Fibroblast of lung (primary cell): ENCODE results near the gene CELSR3. TPM values are rescaled to one million over a fixed set of nuclear protein-coding genes. Genes with fewer than 3 reads are reported as not detected.

ENCODE experiments used
- DNase-seq, 2 donors: peaks; one replicate each; pipeline versions ENCODE4 v3.0.0 to v3.0.0-alpha.2; 2010; ENCODE audit warnings: low read depth in 2 of 2
- H2AFZ ChIP-seq: 2 replicates; pipeline ENCODE4 v1.5.1; 2012; ENCODE audit warnings: low read length, control low read depth, inconsistent platforms
- H3K27ac ChIP-seq: 2 replicates; pipeline ENCODE4 v1.5.1; 2011; ENCODE audit warnings: low read length, control low read depth; ENCODE audit not compliant: insufficient read depth
- H3K27me3 ChIP-seq: 2 replicates; pipeline ENCODE4 v1.5.1; 2011; ENCODE audit warnings: mild to moderate bottlenecking, low read length; ENCODE audit not compliant: control insufficient read depth, insufficient read depth
- H3K36me3 ChIP-seq: 2 replicates; pipeline ENCODE4 v1.5.1; 2011; ENCODE audit warnings: low read length; ENCODE audit not compliant: control insufficient read depth, insufficient read depth
- H3K4me1 ChIP-seq: 2 replicates; pipeline ENCODE4 v1.5.1; 2011; ENCODE audit warnings: low read length; ENCODE audit not compliant: control insufficient read depth, insufficient read depth; ENCODE audit errors: extremely low read depth
- H3K4me2 ChIP-seq: 2 replicates; pipeline ENCODE4 v1.5.1; 2011; ENCODE audit warnings: low read length, control low read depth; ENCODE audit not compliant: insufficient read depth; ENCODE audit errors: extremely low read depth
- H3K4me3 ChIP-seq, 4 experiments: fragments of 200-600 bp in 1 of 4; sonication (generic) in 1 of 4; replicated peaks in 1 of 4; 2 replicates each; pipeline ENCODE4 v1.5.1; 2011 to 2016; ENCODE audit warnings: low read length in 4 of 4, low read depth in 3 of 4, mild to moderate bottlenecking in 3 of 4, control low read depth in 2 of 4, inconsistent platforms in 1 of 4, mixed read lengths in 1 of 4; ENCODE audit not compliant: insufficient read depth in 1 of 4; ENCODE audit errors: control extremely low read depth in 1 of 4
- H3K79me2 ChIP-seq: 2 replicates; pipeline ENCODE4 v1.5.1; 2012; ENCODE audit warnings: mild to moderate bottlenecking, low read length, inconsistent platforms; ENCODE audit not compliant: control insufficient read depth, insufficient read depth
- H3K9ac ChIP-seq: 2 replicates; pipeline ENCODE4 v1.5.1; 2011; ENCODE audit warnings: mild to moderate bottlenecking, low read length, control low read depth; ENCODE audit not compliant: insufficient read depth
- H3K9me3 ChIP-seq: 2 replicates; pipeline ENCODE4 v1.5.1; 2012; ENCODE audit warnings: low read depth, low read length; ENCODE audit not compliant: control insufficient read depth, insufficient read depth
- H4K20me1 ChIP-seq: 2 replicates; pipeline ENCODE4 v1.5.1; 2011; ENCODE audit warnings: low read length; ENCODE audit not compliant: control insufficient read depth, insufficient read depth; ENCODE audit errors: extremely low read depth
- CTCF ChIP-seq, 2 donors: IDR thresholded peaks in 1 of 2; conservative IDR thresholded peaks in 1 of 2; 1 replicate in 1 of 2; 2 replicates in 1 of 2; pipeline ENCODE4 v1.5.1; 2011 to 2012; ENCODE audit warnings: low read length in 2 of 2, control low read depth in 1 of 2, inconsistent platforms in 1 of 2, low read depth in 1 of 2, mild to moderate bottlenecking in 1 of 2
- EZH2 ChIP-seq: IDR thresholded peaks from 2 replicates; pipeline ENCODE4 v1.5.1; 2012; ENCODE audit warnings: low read length, control low read depth, mild to moderate bottlenecking; ENCODE audit errors: missing control alignments
- polyA plus RNA-seq, 2 donors: library from polyadenylated mRNA; depleted of rRNA in 1 of 2; stranded (reverse) in 1 of 2; unstranded in 1 of 2; fragments of >200 nt; gene quantifications; 2 replicates each; pipeline ENCODE4 v1.2.1, GENCODE V29; 2011 to 2012; ENCODE audit warnings: missing spikeins in 1 of 2
- total RNA-seq: library from RNA; depleted of rRNA; stranded (reverse); fragments of >200 nt; gene quantifications from 2 replicates; pipeline ENCODE4 v1.2.1, GENCODE V29; 2014

Gene CELSR3
- total and polyA plus RNA-seq, 2 donors (not counting 1 experiment from before 2014, with no cell fraction given), result 0.44 to 2.1 TPM

GRCh38 chr3:48688737-48689075 is 26.0 kb upstream of the CELSR3 start:
- no peak for DNase-seq
- no peak overlapping the region for H3K27ac ChIP-seq
- H3K4me1 ChIP-seq, result peaks cover 17% of the 10 kb centered on the region
- peaks cover 35% of the 10 kb centered on the region for H3K36me3 ChIP-seq
- H3K4me3 ChIP-seq, result no peak overlapping the region
- no peaks in the 10 kb centered on the region for H4K20me1 ChIP-seq
- no peak overlapping the region for H2AFZ ChIP-seq
- no peaks in the 10 kb centered on the region for H3K27me3 ChIP-seq
- no peak overlapping the region for H3K9ac ChIP-seq
- no peak overlapping the region for H3K4me2 ChIP-seq
- peaks cover 30% of the 10 kb centered on the region for H3K79me2 ChIP-seq
- H3K9me3 ChIP-seq, result no peaks in the 10 kb centered on the region
- TF ChIP-seq CTCF (conservative IDR thresholded peaks at IDR 0.05 in 1 of 2, IDR thresholded peaks at IDR 0.05 in 1 of 2; ENCODE audit: low read depth in 1 of 2, low read length in 2 of 2) (no peak), EZH2 (no peak)

- Histone ChIP-seq H3K27ac (no peak overlapping the region), H2AFZ (no peak overlapping the region), H3K4me1 (peaks cover 21% of the 10 kb centered on the region), H3K27me3 (no peaks in the 10 kb centered on the region), H4K20me1 (no peaks in the 10 kb centered on the region), H3K36me3 (peaks cover 33% of the 10 kb centered on the region), H3K4me3 (no peak overlapping the region), H3K9ac (no peak overlapping the region), H3K79me2 (peaks cover 27% of the 10 kb centered on the region), H3K9me3 (no peaks in the 10 kb centered on the region), H3K4me2 (no peak overlapping the region)
- no peak for TF ChIP-seq CTCF (conservative IDR thresholded peaks at IDR 0.05 in 1 of 2, IDR thresholded peaks at IDR 0.05 in 1 of 2; ENCODE audit: low read depth in 1 of 2, low read length in 2 of 2)
- TF ChIP-seq EZH2, result no peak
- peak in 1 of 2 donors; percentile 27 for DNase-seq
Measured at GRCh38 chr3:48688032-48688736, 25.5 kb upstream of the CELSR3 start.

GRCh38 chr3:48687220-48687678 is 24.6 kb upstream of the CELSR3 start:
- H2AFZ ChIP-seq, result no peak overlapping the region
- H3K4me2 ChIP-seq, result no peak overlapping the region
- H3K27ac ChIP-seq, result no peak overlapping the region
- no peak for DNase-seq
- no peak for TF ChIP-seq EZH2
- no peak for TF ChIP-seq CTCF (conservative IDR thresholded peaks at IDR 0.05 in 1 of 2, IDR thresholded peaks at IDR 0.05 in 1 of 2; ENCODE audit: low read depth in 1 of 2, low read length in 2 of 2)
- peaks cover 17% of the 10 kb centered on the region for H3K79me2 ChIP-seq
- H3K36me3 ChIP-seq, result peaks cover 33% of the 10 kb centered on the region
- no peaks in the 10 kb centered on the region for H3K27me3 ChIP-seq
- no peaks in the 10 kb centered on the region for H3K9me3 ChIP-seq
- H3K9ac ChIP-seq, result no peak overlapping the region
- H3K4me1 ChIP-seq, result peaks cover 19% of the 10 kb centered on the region
- no peaks in the 10 kb centered on the region for H4K20me1 ChIP-seq
- no peak overlapping the region for H3K4me3 ChIP-seq
